ENCODE results near the gene MYO7B.

MYO7B gene

GRCh38 chr2:127596311-127597045 lies 61.0 kb downstream of the MYO7B start:
- Histone ChIP-seq H3K4me3 (ENCODE audit: low read depth, low read length) (no peak overlapping the region), H3K79me2 (no peaks in the 10 kb centered on the region), H3K27me3 (ENCODE audit: control insufficient read depth, insufficient read depth, low read length) (no peaks in the 10 kb centered on the region), H3K9ac (no peak overlapping the region), H2AFZ (no peak overlapping the region), H3K9me3 (ENCODE audit: control insufficient read depth, low read length) (no peaks in the 10 kb centered on the region), H3K4me2 (ENCODE audit: low read length) (no peak overlapping the region), H3K36me3 (ENCODE audit: control insufficient read depth, insufficient read depth, low read length) (no peaks in the 10 kb centered on the region), H3K27ac (no peak overlapping the region), H3K4me1 (no peaks in the 10 kb centered on the region)
- no peak for TF ChIP-seq CTCF (IDR thresholded peaks at IDR 0.05)

GRCh38 chr2:127597046-127597983 lies 61.8 kb downstream of the MYO7B start:
- Histone ChIP-seq H3K4me1 (no peaks in the 10 kb centered on the region), H3K79me2 (no peaks in the 10 kb centered on the region), H3K9me3 (ENCODE audit: control insufficient read depth, low read length) (no peaks in the 10 kb centered on the region), H3K4me2 (ENCODE audit: low read length) (no peak overlapping the region), H3K36me3 (ENCODE audit: control insufficient read depth, insufficient read depth, low read length) (no peaks in the 10 kb centered on the region), H3K4me3 (ENCODE audit: low read depth, low read length) (no peak overlapping the region), H3K27ac (no peak overlapping the region), H3K27me3 (ENCODE audit: control insufficient read depth, insufficient read depth, low read length) (no peaks in the 10 kb centered on the region), H3K9ac (no peak overlapping the region), H2AFZ (no peak overlapping the region)
- no peak for TF ChIP-seq CTCF (IDR thresholded peaks at IDR 0.05)

GRCh38 chr2:127597984-127598380 lies 62.5 kb downstream of the MYO7B start:
- H2AFZ ChIP-seq: no peak overlapping the region
- no peaks in the 10 kb centered on the region for H3K9me3 ChIP-seq (ENCODE audit: control insufficient read depth, low read length)
- H3K27me3 ChIP-seq (ENCODE audit: control insufficient read depth, insufficient read depth, low read length): no peaks in the 10 kb centered on the region
- no peak overlapping the region for H3K9ac ChIP-seq
- H3K79me2 ChIP-seq: no peaks in the 10 kb centered on the region
- no peaks in the 10 kb centered on the region for H3K4me1 ChIP-seq
- H3K36me3 ChIP-seq (ENCODE audit: control insufficient read depth, insufficient read depth, low read length): no peaks in the 10 kb centered on the region
- no peak overlapping the region for H3K27ac ChIP-seq
- no peak overlapping the region for H3K4me3 ChIP-seq (ENCODE audit: low read depth, low read length)
- TF ChIP-seq CTCF (IDR thresholded peaks at IDR 0.05): no peak
- no peak overlapping the region for H3K4me2 ChIP-seq (ENCODE audit: low read length)

GRCh38 chr2:127598711-127599110 lies 63.2 kb downstream of the MYO7B start:
- Histone ChIP-seq H3K4me3 (ENCODE audit: low read depth, low read length) (no peak overlapping the region), H3K79me2 (no peaks in the 10 kb centered on the region), H3K27ac (no peak overlapping the region), H3K9me3 (ENCODE audit: control insufficient read depth, low read length) (peaks cover 3% of the 10 kb centered on the region), H2AFZ (no peak overlapping the region), H3K9ac (no peak overlapping the region), H3K36me3 (ENCODE audit: control insufficient read depth, insufficient read depth, low read length) (no peaks in the 10 kb centered on the region), H3K4me2 (ENCODE audit: low read length) (no peak overlapping the region), H3K27me3 (ENCODE audit: control insufficient read depth, insufficient read depth, low read length) (no peaks in the 10 kb centered on the region), H3K4me1 (no peaks in the 10 kb centered on the region)
- no peak for TF ChIP-seq CTCF (IDR thresholded peaks at IDR 0.05)

Data from parathyroid adenoma (tissue), 2 donors.